Ishikawa (cell line): ENCODE measurements around the gene TOR4A.

Experiments used
- REST ChIP-seq: IDR thresholded peaks from 2 replicates; pipeline ENCODE4 v1.6.1; 2012; ENCODE audit warnings: low read depth, mild to moderate bottlenecking
- YY1 ChIP-seq: IDR thresholded peaks from 2 replicates; pipeline ENCODE4 v1.6.1; 2012; ENCODE audit warnings: low read depth
- TF ChIP-seq, protein P1 (sequence below): IDR thresholded peaks from 2 replicates; pipeline ENCODE4 v1.6.1; 2012
- TF ChIP-seq, protein P2 (sequence below): IDR thresholded peaks from 2 replicates; pipeline ENCODE4 v1.6.1; 2012

GRCh38 chr9:137300567-137301080 is 23.1 kb downstream of the TOR4A start:
- TF ChIP-seq REST (no peak), YY1 (no peak)
- TF ChIP-seq, protein P1, sequence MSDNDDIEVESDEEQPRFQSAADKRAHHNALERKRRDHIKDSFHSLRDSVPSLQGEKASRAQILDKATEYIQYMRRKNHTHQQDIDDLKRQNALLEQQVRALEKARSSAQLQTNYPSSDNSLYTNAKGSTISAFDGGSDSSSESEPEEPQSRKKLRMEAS: no peak
- TF ChIP-seq, protein P2, sequence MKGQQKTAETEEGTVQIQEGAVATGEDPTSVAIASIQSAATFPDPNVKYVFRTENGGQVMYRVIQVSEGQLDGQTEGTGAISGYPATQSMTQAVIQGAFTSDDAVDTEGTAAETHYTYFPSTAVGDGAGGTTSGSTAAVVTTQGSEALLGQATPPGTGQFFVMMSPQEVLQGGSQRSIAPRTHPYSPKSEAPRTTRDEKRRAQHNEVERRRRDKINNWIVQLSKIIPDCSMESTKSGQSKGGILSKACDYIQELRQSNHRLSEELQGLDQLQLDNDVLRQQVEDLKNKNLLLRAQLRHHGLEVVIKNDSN: no peak
